SK-N-SH (cell line): ENCODE data around the gene CPSF4. TPM values are rescaled to one million over a fixed set of nuclear protein-coding genes. Genes with fewer than 3 reads are reported as not detected.

ENCODE experiments used
- polyA plus RNA-seq, 3 experiments: library from polyadenylated mRNA; depleted of rRNA; stranded (reverse); fragments of >200 nt; gene quantifications; 2 replicates each; pipeline ENCODE4 v1.2.3, GENCODE V29; 2012

The CPSF4 gene
- polyA plus RNA-seq, 1 of the 3 experiments (the other 2 are of a cell fraction): 101 TPM

Other genes with a start within 250 kb of the CPSF4 start
- not detected in 2 replicates for gene KPNA7, start 230.8 kb upstream of the CPSF4 start, polyA plus RNA-seq (2012; rRNA removed)
- 0.19 and 0.41 TPM in 2 replicates for gene MYH16, start 166.1 kb upstream of the CPSF4 start, polyA plus RNA-seq (2012; rRNA removed)
- 262 and 306 TPM in 2 replicates for gene ARPC1A, start 113.0 kb upstream of the CPSF4 start, polyA plus RNA-seq (2012; rRNA removed)
- 549 and 836 TPM in 2 replicates for gene ARPC1B, start 64.2 kb upstream of the CPSF4 start, polyA plus RNA-seq (2012; rRNA removed)
- gene PDAP1, start 30.3 kb upstream of the CPSF4 start, polyA plus RNA-seq (2012; rRNA removed): 296 and 389 TPM in 2 replicates
- 124 and 162 TPM in 2 replicates for gene BUD31, start 30.0 kb upstream of the CPSF4 start, polyA plus RNA-seq (2012; rRNA removed)
- 7.4 and 8.2 TPM in 2 replicates for gene PTCD1, start 145 bp upstream of the CPSF4 start, polyA plus RNA-seq (2012; rRNA removed)
- 2,495 and 4,591 TPM in 2 replicates for gene ATP5MF, start 27.2 kb downstream of the CPSF4 start, polyA plus RNA-seq (2012; rRNA removed)
- 27.7 and 34.5 TPM in 2 replicates for gene ZNF789, start 33.9 kb downstream of the CPSF4 start, polyA plus RNA-seq (2012; rRNA removed)
- gene ZNF394, start 61.3 kb downstream of the CPSF4 start, polyA plus RNA-seq (2012; rRNA removed): 19.6 and 19.8 TPM in 2 replicates
- 7.5 and 9.1 TPM in 2 replicates for gene ZKSCAN5, start 65.7 kb downstream of the CPSF4 start, polyA plus RNA-seq (2012; rRNA removed)
- gene FAM200A, start 113.2 kb downstream of the CPSF4 start, polyA plus RNA-seq (2012; rRNA removed): 6.2 and 8.2 TPM in 2 replicates
- gene ZNF655, start 119.7 kb downstream of the CPSF4 start, polyA plus RNA-seq (2012; rRNA removed): 113 and 144 TPM in 2 replicates
- gene TMEM225B, start 159.3 kb downstream of the CPSF4 start, polyA plus RNA-seq (2012; rRNA removed): 1.5 and 2.2 TPM in 2 replicates
- gene ZSCAN25, start 178.0 kb downstream of the CPSF4 start, polyA plus RNA-seq (2012; rRNA removed): 14.9 and 18.7 TPM in 2 replicates
- gene CYP3A5, start 241.1 kb downstream of the CPSF4 start, polyA plus RNA-seq (2012; rRNA removed): 0.25 and 0.31 TPM in 2 replicates